Measurements from ENCODE around the gene TSPAN14. TPM values are rescaled to one million over a fixed set of nuclear protein-coding genes. Genes with fewer than 3 reads are reported as not detected.

TSPAN14 gene
- total RNA-seq, 4 donors from 2014 or later, result 123 to 163 (median 150) TPM

GRCh38 chr10:80497187-80498077 is 43.3 kb downstream of the TSPAN14 start:
- 44 to 49% methylated on average over 6 of the region's 7 CpGs for WGBS, 2 donors
- Histone ChIP-seq H3K4me3 (no peak overlapping the region), H3K27ac (peak overlapping the region; percentile 70 to 96 (median 82)), H3K9me3 (peaks cover 0 to 6% (median 0%) of the 10 kb centered on the region in 4 donors), H3K36me3 (peaks cover 0 to 11% (median 0%) of the 10 kb centered on the region in 3 donors), H3K4me1 (peaks cover 9 to 100% (median 88%) of the 10 kb centered on the region in 4 donors), H3K27me3 (no peaks in the 10 kb centered on the region)
- DNase-seq (ENCODE audit: low spot score in 2 of 2), result no peak
- peak in 1 of 2 donors; percentile 64 for TF ChIP-seq EP300 (IDR thresholded peaks at IDR 0.05)
- no peak for TF ChIP-seq POLR2A (IDR thresholded peaks at IDR 0.05)

GRCh38 chr10:80498078-80498832 is 44.1 kb downstream of the TSPAN14 start:
- Histone ChIP-seq H3K27me3 (no peaks in the 10 kb centered on the region), H3K27ac (peak overlapping the region; percentile 70 to 96 (median 82)), H3K36me3 (peaks cover 0 to 5% (median 0%) of the 10 kb centered on the region in 3 donors), H3K4me3 (no peak overlapping the region), H3K9me3 (peaks cover 0 to 6% (median 0%) of the 10 kb centered on the region in 4 donors), H3K4me1 (peaks cover 9 to 100% (median 91%) of the 10 kb centered on the region in 4 donors)
- WGBS, 2 donors, result 39 to 40% methylated on average over 8 of the region's 8 CpGs
- TF ChIP-seq CTCF (IDR thresholded peaks at IDR 0.05) (peak in 1 of 5 experiments; percentile 2), POLR2A (IDR thresholded peaks at IDR 0.05) (no peak)
- no peak for DNase-seq (ENCODE audit: low spot score in 2 of 2)

- WGBS, 2 donors, result 10 to 18% methylated on average over 13 of the region's 14 CpGs
- peaks cover 0 to 5% (median 0%) of the 10 kb centered on the region in 3 donors for H3K36me3 ChIP-seq
- peaks cover 0 to 6% (median 0%) of the 10 kb centered on the region in 4 donors for H3K9me3 ChIP-seq
- H3K4me1 ChIP-seq, result peaks cover 9 to 100% (median 91%) of the 10 kb centered on the region in 4 donors
- TF ChIP-seq CTCF (IDR thresholded peaks at IDR 0.05) (peak in 2 of 5 experiments; percentile 13 to 26), POLR2A (IDR thresholded peaks at IDR 0.05) (peak in 1 of 2 donors; percentile 17), EP300 (IDR thresholded peaks at IDR 0.05) (peak; percentile 66 to 97)
- no peak overlapping the region for H3K4me3 ChIP-seq
- no peaks in the 10 kb centered on the region for H3K27me3 ChIP-seq
- H3K27ac ChIP-seq, result peak overlapping the region; percentile 70 to 96 (median 82)
- peak; percentile 93 to 95 for DNase-seq (ENCODE audit: low spot score in 2 of 2)
These were observed 45.0 kb downstream of the TSPAN14 start for GRCh38 chr10:80498833-80499741.

- peak; percentile 58 to 76 for DNase-seq (ENCODE audit: low spot score in 2 of 2)
- Histone ChIP-seq H3K27me3 (no peaks in the 10 kb centered on the region), H3K4me1 (peaks cover 9 to 100% (median 91%) of the 10 kb centered on the region in 4 donors), H3K4me3 (no peak overlapping the region), H3K27ac (peak overlapping the region; percentile 41 to 96 (median 82)), H3K36me3 (peaks cover 0 to 5% (median 0%) of the 10 kb centered on the region in 3 donors), H3K9me3 (peaks cover 0 to 6% (median 0%) of the 10 kb centered on the region in 4 donors)
- TF ChIP-seq POLR2A (IDR thresholded peaks at IDR 0.05) (no peak), EP300 (IDR thresholded peaks at IDR 0.05) (peak in 1 of 2 donors; percentile 20), CTCF (IDR thresholded peaks at IDR 0.05) (peak in 3 of 5 experiments; percentile 9 to 45 (median 22))
- WGBS, 2 donors, result 52 to 67% methylated on average over 14 of the region's 14 CpGs
These were observed 46.7 kb downstream of the TSPAN14 start for GRCh38 chr10:80500572-80501380.
